HUES48 (cell line): ENCODE results near the gene IRAG1.

Source experiments
- H3K27ac ChIP-seq: one replicate; pipeline ENCODE4 v1.7.0; 2013; ENCODE audit warnings: low read depth, low read length, inconsistent platforms
- H3K27me3 ChIP-seq: 2 replicates; pipeline ENCODE4 v1.6.1; 2013; ENCODE audit warnings: mild to moderate bottlenecking, low read length; ENCODE audit not compliant: control insufficient read depth, insufficient read depth
- H3K36me3 ChIP-seq: 2 replicates; pipeline ENCODE4 v1.6.1; 2013; ENCODE audit warnings: low read length; ENCODE audit not compliant: control insufficient read depth, insufficient read depth
- H3K4me1 ChIP-seq: 2 replicates; pipeline ENCODE4 v1.6.1; 2013; ENCODE audit warnings: mild to moderate bottlenecking, low read length; ENCODE audit not compliant: control insufficient read depth, insufficient read depth
- H3K4me3 ChIP-seq: 2 replicates; pipeline ENCODE4 v1.5.1; 2013; ENCODE audit warnings: mild to moderate bottlenecking, low read depth, low read length
- H3K9ac ChIP-seq: 2 replicates; pipeline ENCODE4 v1.6.1; 2013; ENCODE audit warnings: mild to moderate bottlenecking, low read depth, low read length, moderate library complexity
- H3K9me3 ChIP-seq: 2 replicates; pipeline ENCODE4 v1.6.1; 2013; ENCODE audit warnings: low read length; ENCODE audit not compliant: control insufficient read depth, insufficient read depth

Gene IRAG1

DNA sequence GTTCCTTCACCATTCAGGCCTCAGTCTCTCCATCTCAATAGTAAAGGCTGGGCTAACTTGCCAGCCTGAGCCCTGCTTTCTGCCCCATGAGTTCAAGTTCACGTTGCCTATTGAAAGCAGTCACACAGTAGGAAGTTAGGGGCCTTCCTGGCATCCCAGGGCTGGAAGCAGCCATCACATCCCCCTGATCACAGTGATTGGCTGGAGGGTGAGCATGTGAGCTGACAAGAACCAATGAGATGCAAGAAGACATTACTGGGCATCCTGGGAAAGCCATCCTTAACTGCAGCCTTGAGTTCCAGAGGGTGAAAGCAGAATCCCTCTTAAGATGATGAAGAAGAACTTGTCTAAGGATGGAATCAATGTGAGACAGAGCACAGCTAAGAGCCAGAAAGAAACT is 29.1 kb downstream of the IRAG1 start:
- no peak overlapping the region for H3K9ac ChIP-seq
- no peaks in the 10 kb centered on the region for H3K9me3 ChIP-seq
- no peaks in the 10 kb centered on the region for H3K4me1 ChIP-seq
- no peaks in the 10 kb centered on the region for H3K36me3 ChIP-seq
- no peaks in the 10 kb centered on the region for H3K27me3 ChIP-seq
- H3K4me3 ChIP-seq: no peak overlapping the region
- H3K27ac ChIP-seq: no peak overlapping the region

DNA sequence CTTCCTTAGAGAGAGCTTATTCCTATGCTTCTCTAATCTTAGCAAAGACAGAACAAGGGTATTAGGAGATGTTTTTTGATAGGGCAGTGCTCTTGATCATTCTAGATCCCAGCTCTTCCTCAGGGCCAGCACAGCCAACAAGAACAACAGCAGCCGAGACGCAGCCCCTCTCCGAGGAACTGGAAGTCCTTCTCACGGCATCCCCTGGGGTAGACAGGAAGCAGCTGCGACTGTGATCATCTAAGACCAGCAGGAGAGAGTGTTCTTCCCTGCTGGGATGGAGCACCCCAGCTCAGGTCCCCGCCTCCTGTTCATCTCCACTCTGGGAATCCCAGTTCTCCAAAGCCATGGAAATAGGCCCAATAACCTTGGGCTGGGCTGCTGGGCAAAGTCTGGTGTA is 29.6 kb downstream of the IRAG1 start:
- H3K9ac ChIP-seq: no peak overlapping the region
- no peaks in the 10 kb centered on the region for H3K4me1 ChIP-seq
- no peak overlapping the region for H3K27ac ChIP-seq
- H3K4me3 ChIP-seq: no peak overlapping the region
- H3K9me3 ChIP-seq: no peaks in the 10 kb centered on the region
- no peaks in the 10 kb centered on the region for H3K27me3 ChIP-seq
- H3K36me3 ChIP-seq: no peaks in the 10 kb centered on the region

DNA sequence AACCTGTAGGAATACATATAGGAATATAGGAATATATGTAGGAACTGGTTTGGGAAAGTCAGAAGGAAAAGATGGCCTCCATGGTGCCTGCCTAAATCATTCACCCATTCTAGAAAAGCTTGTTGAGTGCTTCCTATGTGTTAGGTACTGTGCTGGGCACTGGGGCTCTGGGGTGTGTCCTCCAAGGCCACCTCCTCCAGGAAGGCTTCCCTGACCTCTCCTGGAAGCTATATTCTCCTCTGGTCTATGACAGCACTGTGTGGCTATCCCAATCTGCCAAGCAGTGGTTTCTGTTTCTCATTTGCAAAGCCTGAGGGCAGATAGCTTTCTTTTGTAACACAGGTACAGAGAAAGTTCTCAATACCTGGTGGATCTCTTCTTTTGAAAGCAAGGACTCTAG is 30.2 kb downstream of the IRAG1 start:
- H3K9me3 ChIP-seq: no peaks in the 10 kb centered on the region

GRCh38 chr11:10660323-10660722 is 33.2 kb downstream of the IRAG1 start:
- Histone ChIP-seq H3K9me3 (no peaks in the 10 kb centered on the region), H3K4me1 (no peaks in the 10 kb centered on the region), H3K27ac (no peak overlapping the region), H3K36me3 (no peaks in the 10 kb centered on the region), H3K27me3 (no peaks in the 10 kb centered on the region), H3K9ac (no peak overlapping the region), H3K4me3 (no peak overlapping the region)

More for the DNA sequence above, 30.2 kb downstream of the IRAG1 start:
- Histone ChIP-seq H3K9ac (no peak overlapping the region), H3K4me3 (no peak overlapping the region), H3K36me3 (no peaks in the 10 kb centered on the region), H3K27ac (no peak overlapping the region), H3K27me3 (no peaks in the 10 kb centered on the region), H3K4me1 (no peaks in the 10 kb centered on the region)

GRCh38 chr11:10659339-10660216 is 34.0 kb downstream of the IRAG1 start:
- no peaks in the 10 kb centered on the region for H3K36me3 ChIP-seq
- no peaks in the 10 kb centered on the region for H3K4me1 ChIP-seq

GRCh38 chr11:10658621-10659338 is 34.8 kb downstream of the IRAG1 start:
- no peaks in the 10 kb centered on the region for H3K36me3 ChIP-seq
- no peak overlapping the region for H3K27ac ChIP-seq
- H3K27me3 ChIP-seq: no peaks in the 10 kb centered on the region
- no peaks in the 10 kb centered on the region for H3K9me3 ChIP-seq
- no peaks in the 10 kb centered on the region for H3K4me1 ChIP-seq
- no peak overlapping the region for H3K9ac ChIP-seq
- no peak overlapping the region for H3K4me3 ChIP-seq

More at GRCh38 chr11:10659339-10660216, 34.0 kb downstream of the IRAG1 start:
- Histone ChIP-seq H3K27me3 (no peaks in the 10 kb centered on the region), H3K27ac (no peak overlapping the region), H3K9me3 (no peaks in the 10 kb centered on the region), H3K4me3 (no peak overlapping the region), H3K9ac (no peak overlapping the region)

DNA sequence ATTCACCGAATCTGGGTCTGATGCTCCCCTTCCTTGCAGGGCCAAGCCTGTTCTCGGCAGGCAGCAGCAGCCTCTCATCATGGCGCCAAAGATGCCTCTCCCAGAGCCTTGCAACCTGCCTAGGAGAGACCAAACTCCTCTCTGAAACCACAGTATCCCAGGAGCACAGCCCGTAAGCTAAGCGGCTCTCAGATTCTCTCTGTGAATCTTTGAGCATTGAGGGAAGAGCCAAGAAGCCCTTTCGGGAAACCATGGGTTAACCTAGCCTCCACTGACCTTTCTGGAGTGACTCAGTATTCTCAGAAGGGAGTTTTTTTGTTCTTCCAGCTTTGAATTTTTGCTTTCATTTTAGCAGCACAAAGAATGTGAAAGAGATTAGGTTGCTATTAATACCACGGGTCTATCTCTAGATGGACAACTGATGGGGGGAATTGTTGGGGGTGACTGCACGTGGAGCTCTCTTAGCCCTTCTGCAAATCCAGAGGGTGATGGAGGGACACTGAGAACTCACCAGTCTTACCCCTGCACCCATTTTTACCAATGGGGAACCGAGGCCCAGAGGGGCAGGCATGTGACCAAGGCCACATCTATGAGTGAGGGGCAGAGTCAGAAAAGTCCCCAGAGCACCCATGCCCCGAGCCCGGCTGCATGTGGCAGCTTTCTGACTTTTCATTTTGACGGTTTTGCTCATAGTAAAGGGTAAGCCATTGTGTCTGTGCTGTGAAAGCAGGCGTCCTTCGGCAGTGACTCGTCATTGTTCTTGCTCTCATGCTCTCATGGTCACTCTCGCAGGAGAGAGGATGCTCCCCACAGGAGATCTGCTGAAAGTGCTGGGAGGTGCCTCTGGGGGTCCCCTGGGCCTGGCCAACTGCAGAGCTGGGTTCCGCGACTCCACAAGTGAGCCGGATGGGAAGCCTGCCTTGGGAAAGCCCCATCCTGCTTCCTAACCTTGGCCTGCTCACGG is 36.0 kb downstream of the IRAG1 start:
- Histone ChIP-seq H3K9ac (no peak overlapping the region), H3K27ac (no peak overlapping the region), H3K4me1 (no peaks in the 10 kb centered on the region)

GRCh38 chr11:10655943-10656576 is 37.5 kb downstream of the IRAG1 start:
- H3K36me3 ChIP-seq: no peaks in the 10 kb centered on the region
- no peaks in the 10 kb centered on the region for H3K27me3 ChIP-seq
- H3K27ac ChIP-seq: no peak overlapping the region
- H3K9me3 ChIP-seq: no peaks in the 10 kb centered on the region
- no peaks in the 10 kb centered on the region for H3K4me1 ChIP-seq
- no peak overlapping the region for H3K9ac ChIP-seq
- H3K4me3 ChIP-seq: no peak overlapping the region

More for the DNA sequence above, 36.0 kb downstream of the IRAG1 start:
- Histone ChIP-seq H3K4me3 (no peak overlapping the region), H3K9me3 (no peaks in the 10 kb centered on the region), H3K36me3 (no peaks in the 10 kb centered on the region), H3K27me3 (no peaks in the 10 kb centered on the region)

DNA sequence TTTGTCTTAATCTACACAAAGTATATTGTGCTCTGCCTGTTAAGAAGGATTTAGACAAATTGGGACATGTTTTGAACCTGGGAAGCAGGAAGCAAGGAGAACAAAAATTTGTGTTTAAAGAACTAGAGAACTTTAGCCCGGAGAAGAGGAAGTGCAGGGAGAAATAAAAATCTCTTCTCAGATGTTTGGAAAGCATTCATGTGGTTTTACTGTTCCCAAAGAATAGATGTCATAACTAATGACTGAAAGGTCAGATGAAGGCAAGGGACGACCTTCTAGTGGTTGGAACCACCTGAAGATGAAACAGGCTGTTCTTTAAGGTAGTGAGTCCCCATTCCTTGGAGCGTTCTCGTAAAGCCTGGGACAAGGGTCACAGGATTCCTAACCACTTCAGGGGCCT is 38.3 kb downstream of the IRAG1 start:
- Histone ChIP-seq H3K36me3 (no peaks in the 10 kb centered on the region), H3K27ac (no peak overlapping the region), H3K4me3 (no peak overlapping the region), H3K4me1 (no peaks in the 10 kb centered on the region), H3K9me3 (no peaks in the 10 kb centered on the region), H3K27me3 (no peaks in the 10 kb centered on the region), H3K9ac (no peak overlapping the region)

DNA sequence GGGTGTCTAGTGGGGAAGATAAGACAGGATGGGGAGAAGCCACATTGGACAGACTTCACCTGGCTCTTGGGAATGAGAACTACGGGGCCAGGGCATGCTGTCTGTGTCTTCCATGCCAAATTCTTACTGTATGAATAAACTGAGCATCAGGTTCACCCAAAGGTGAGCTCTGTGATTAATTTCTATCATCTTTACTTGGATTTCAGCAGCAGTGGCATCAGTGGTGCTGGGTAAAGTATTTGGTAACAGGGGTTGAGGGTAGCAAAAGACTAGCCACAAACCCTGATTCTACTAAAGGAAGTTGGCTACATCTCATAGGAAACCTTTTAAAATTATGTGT is 38.8 kb downstream of the IRAG1 start:
- H3K36me3 ChIP-seq: no peaks in the 10 kb centered on the region
- no peak overlapping the region for H3K9ac ChIP-seq
- H3K4me1 ChIP-seq: no peaks in the 10 kb centered on the region
- no peaks in the 10 kb centered on the region for H3K9me3 ChIP-seq
- no peak overlapping the region for H3K4me3 ChIP-seq
- no peak overlapping the region for H3K27ac ChIP-seq
- H3K27me3 ChIP-seq: no peaks in the 10 kb centered on the region
